HEK293T (cell line): ENCODE measurements around the gene CCNT1.
A peak's percentile ranks its signal among the peaks of the same experiment; 100 is the strongest.

ENCODE experiments used
- CTCF ChIA-PET: fragments of 350-600 bp; formaldehyde crosslinking; extraction: SDS; loops from one replicate; lab custom pipeline; 2021; ENCODE audit warnings: antibody characterized with exemption, inconsistent platforms; lab: Yijun Ruan, JAX
- POLR2A ChIA-PET: fragments of 350-600 bp; formaldehyde crosslinking; extraction: SDS; loops from one replicate; lab custom pipeline; 2020; ENCODE audit warnings: antibody characterized with exemption, inconsistent platforms; lab: Yijun Ruan, JAX
- DNase-seq: peaks from one replicate; pipeline ENCODE4 v3.0.0; 2012; ENCODE audit warnings: mixed read lengths; ENCODE audit errors: extremely low spot score
- ARNT ChIP-seq: fragments of 450-650 bp; IDR thresholded peaks from 2 replicates; pipeline ENCODE4 v1.6.1; 2017; ENCODE audit warnings: mild to moderate bottlenecking
- BHLHE40 ChIP-seq: fragments of 450-650 bp; IDR thresholded peaks from 2 replicates; pipeline ENCODE4 v1.6.1; 2016; ENCODE audit warnings: mild to moderate bottlenecking, moderate library complexity, borderline replicate concordance
- CTBP1 ChIP-seq: fragments of 450-650 bp; IDR thresholded peaks from 2 replicates; pipeline ENCODE4 v1.6.1; 2016; ENCODE audit warnings: borderline replicate concordance
- ELF4 ChIP-seq: fragments of 450-650 bp; IDR thresholded peaks from 2 replicates; pipeline ENCODE4 v1.6.1; 2017; ENCODE audit warnings: antibody characterized with exemption
- FOXA1 ChIP-seq: fragments of 450-650 bp; IDR thresholded peaks from 2 replicates; pipeline ENCODE4 v1.6.1; 2016; ENCODE audit warnings: mild to moderate bottlenecking
- FOXK2 ChIP-seq: fragments of 450-650 bp; IDR thresholded peaks from 2 replicates; pipeline ENCODE4 v1.6.1; 2016; ENCODE audit warnings: mild to moderate bottlenecking
- FOXM1 ChIP-seq: fragments of 450-650 bp; IDR thresholded peaks from 2 replicates; pipeline ENCODE4 v1.6.1; 2017; ENCODE audit warnings: mild to moderate bottlenecking, borderline replicate concordance
- HDGF ChIP-seq: fragments of 450-650 bp; IDR thresholded peaks from 2 replicates; pipeline ENCODE4 v1.6.1; 2017; ENCODE audit warnings: antibody characterized with exemption, borderline replicate concordance
- L3MBTL2 ChIP-seq: fragments of 450-650 bp; conservative IDR thresholded peaks from 2 replicates; pipeline ENCODE4 v1.6.1; 2016; ENCODE audit warnings: mild to moderate bottlenecking
- LEF1 ChIP-seq: fragments of 450-650 bp; IDR thresholded peaks from 2 replicates; pipeline ENCODE4 v1.6.1; 2017; ENCODE audit warnings: mild to moderate bottlenecking, borderline replicate concordance
- NFRKB ChIP-seq: fragments of 450-650 bp; IDR thresholded peaks from 2 replicates; pipeline ENCODE4 v1.6.1; 2016; ENCODE audit warnings: mild to moderate bottlenecking, moderate library complexity
- PKNOX1 ChIP-seq: fragments of 450-650 bp; IDR thresholded peaks from 2 replicates; pipeline ENCODE4 v1.6.1; 2016
- SP1 ChIP-seq: fragments of 450-650 bp; IDR thresholded peaks from 2 replicates; pipeline ENCODE4 v1.6.1; 2017
- SUZ12 ChIP-seq: fragments of 450-650 bp; IDR thresholded peaks from 2 replicates; pipeline ENCODE4 v1.6.1; 2016; ENCODE audit warnings: mild to moderate bottlenecking
- TARDBP ChIP-seq: fragments of 450-650 bp; IDR thresholded peaks from 2 replicates; pipeline ENCODE4 v1.6.1; 2016
- ZNF384 ChIP-seq: fragments of 450-650 bp; IDR thresholded peaks from 2 replicates; pipeline ENCODE4 v1.6.1; 2016

CCNT1 gene

GRCh38 chr12:48716493-48717251 is at the start of gene CCNT1:
Gene CCNT1 (minus strand): TSS chr12:48716707. CDS start chr12:48716675, 32 bp downstream.
- POLR2A ChIA-PET = interaction anchor here (1.1 to 1.3 kb wide), 3 partner anchors 34 to 98 kb away, joined by 3 to 7 read pairs (median 4); partner anchors contain the start of gene KANSL2
- DNase-seq = peak; percentile 97
- CTCF ChIA-PET = no interaction called here
- TF ChIP-seq L3MBTL2 (peak; percentile 91), FOXA1 (no peak), FOXM1 (no peak), ELF4 (peak; percentile 87), NFRKB (no peak)

- DNase-seq = no peak
- CTCF ChIA-PET = interaction anchor here (1.5 kb wide), 1 partner anchor 13 kb away, joined by 3 read pairs; no protein-coding TSS in a partner anchor
- no peak for TF ChIP-seq HDGF
- TF ChIP-seq LEF1 = no peak
- TF ChIP-seq L3MBTL2 = no peak
- POLR2A ChIA-PET = interaction anchor here (1.0 kb wide), 2 partner anchors 13 to 24 kb away, joined by 3 to 5 read pairs; no protein-coding TSS in a partner anchor
Measured at GRCh38 chr12:48765753-48766162, 49.3 kb upstream of the CCNT1 start.

GRCh38 chr12:48764521-48764920 is 48.0 kb upstream of the CCNT1 start:
- ChIA-PET POLR2A (no interaction called here), CTCF (interaction anchor here (1.5 kb wide), 1 partner anchor 12 kb away, joined by 3 read pairs; no protein-coding TSS in a partner anchor)
- TF ChIP-seq L3MBTL2 (no peak), SUZ12 (no peak), PKNOX1 (no peak), NFRKB (no peak), HDGF (no peak)
- DNase-seq = no peak

- CTCF ChIA-PET = no interaction called here
- no peak for DNase-seq
- TF ChIP-seq NFRKB (no peak), SP1 (no peak), HDGF (no peak), ZNF384 (no peak), FOXK2 (no peak), FOXM1 (no peak), ARNT (no peak), ELF4 (no peak), L3MBTL2 (no peak), TARDBP (no peak), PKNOX1 (no peak), BHLHE40 (no peak), LEF1 (no peak), SUZ12 (no peak), FOXA1 (no peak), CTBP1 (no peak)
- POLR2A ChIA-PET = interaction anchor here (1.4 kb wide), 1 partner anchor 31 kb away, joined by 4 read pairs; the partner anchor contains the start of gene ADCY6
Measured at GRCh38 chr12:48758737-48759136, 42.2 kb upstream of the CCNT1 start.

GRCh38 chr12:48758186-48758585 is 41.7 kb upstream of the CCNT1 start:
- DNase-seq = no peak
- ChIA-PET POLR2A (interaction anchor here (1.4 kb wide), 1 partner anchor 31 kb away, joined by 4 read pairs; the partner anchor contains the start of gene ADCY6), CTCF (interaction anchor here (0.6 kb wide), 1 partner anchor 36 kb away, joined by 4 read pairs; no protein-coding TSS in a partner anchor)
- TF ChIP-seq HDGF (no peak), PKNOX1 (no peak), ELF4 (no peak), FOXM1 (no peak), NFRKB (no peak), ZNF384 (no peak)

GRCh38 chr12:48750769-48751356 is 34.4 kb upstream of the CCNT1 start:
- ChIA-PET POLR2A (no interaction called here), CTCF (interaction anchor here (0.6 to 1.1 kb wide), 3 partner anchors 12 to 64 kb away, joined by 3 to 8 read pairs (median 4); no protein-coding TSS in a partner anchor)
- no peak for DNase-seq
- TF ChIP-seq FOXA1 = no peak
- no peak for TF ChIP-seq FOXM1
- no peak for TF ChIP-seq CTBP1
- TF ChIP-seq L3MBTL2 = no peak
- TF ChIP-seq SP1 = no peak
- no peak for TF ChIP-seq NFRKB
- no peak for TF ChIP-seq HDGF
- no peak for TF ChIP-seq SUZ12
- no peak for TF ChIP-seq TARDBP
- no peak for TF ChIP-seq LEF1
